AG04450 (cell line): ENCODE measurements around the gene RBL1. TPM values are rescaled to one million over a fixed set of nuclear protein-coding genes. Genes with fewer than 3 reads are reported as not detected.
A peak's percentile ranks its signal among the peaks of the same experiment; 100 is the strongest.

Source experiments
- CTCF ChIA-PET: fragments of 300-600, 350-600 bp; formaldehyde crosslinking; extraction: SDS; loops from one replicate; lab custom pipeline; 2022; ENCODE audit warnings: antibody characterized with exemption, inconsistent platforms; lab: Charles Lee
- POLR2A ChIA-PET: fragments of 350-600 bp; formaldehyde crosslinking; extraction: SDS; loops from one replicate; lab custom pipeline; 2021; ENCODE audit warnings: antibody characterized with exemption, inconsistent platforms; lab: Yijun Ruan, JAX
- DNase-seq: peaks from one replicate; pipeline ENCODE4 v3.0.0-alpha.2; 2011; ENCODE audit warnings: low read depth, low spot score
- H3K27ac ChIP-seq: one replicate; pipeline ENCODE4 v1.5.1; 2012; ENCODE audit warnings: low read depth, low read length, control low read depth
- H3K27me3 ChIP-seq: one replicate; pipeline ENCODE4 v1.6.0; 2012; ENCODE audit warnings: low read length; ENCODE audit not compliant: control insufficient read depth, insufficient read depth
- H3K4me3 ChIP-seq: 2 replicates; pipeline ENCODE4 v1.5.1; 2011; ENCODE audit warnings: mild to moderate bottlenecking, low read depth, low read length, control low read depth
- H3K9me3 ChIP-seq: 2 replicates; pipeline ENCODE4 v1.5.1; 2012; ENCODE audit warnings: low read length; ENCODE audit not compliant: control insufficient read depth, insufficient read depth
- CTCF ChIP-seq: IDR thresholded peaks from 2 replicates; pipeline ENCODE4 v1.5.1; 2011; ENCODE audit warnings: low read depth, low read length, control low read depth, inconsistent platforms
- polyA minus RNA-seq: library from RNA; depleted of rRNA, polyadenylated mRNA; stranded (reverse); fragments of >200 nt; gene quantifications from 2 replicates; pipeline ENCODE4 v1.2.3, GENCODE V29; 2011; rRNA and poly(A)+ RNA removed
- polyA plus RNA-seq: library from polyadenylated mRNA; depleted of rRNA; stranded (reverse); fragments of >200 nt; gene quantifications from 2 replicates; pipeline ENCODE4 v1.2.3, GENCODE V29; 2011; rRNA removed

RBL1 gene
- 2.8 and 4.2 TPM in 2 replicates for polyA plus RNA-seq
- 2.5 and 6.0 TPM in 2 replicates for polyA minus RNA-seq

- no peaks in the 10 kb centered on the region for H3K9me3 ChIP-seq
- DNase-seq: peak; percentile 50
- peak within 1 kb of the TSS; percentile 31 for H3K27ac ChIP-seq
- ChIA-PET CTCF (interaction anchor here (0.5 to 1.7 kb wide), 10 partner anchors 15 to 897 kb away, joined by 3 to 6 read pairs (median 4); no protein-coding TSS in a partner anchor), POLR2A (interaction anchor here (0.6 to 1.6 kb wide), 2 partner anchors 82 to 96 kb away, joined by 3 to 9 read pairs; partner anchors contain the start of genes MROH8 and RPN2)
- H3K4me3 ChIP-seq: peak within 1 kb of the TSS; percentile 79
- no peaks in the 10 kb centered on the region for H3K27me3 ChIP-seq
- TF ChIP-seq CTCF: peak; percentile 49
Measured at GRCh38 chr20:37095599-37096414, at the start of gene RBL1. Gene RBL1 (minus strand): TSS chr20:37095997. CDS start chr20:37095928, 69 bp downstream.

- TF ChIP-seq CTCF: no peak
- DNase-seq: no peak
- Histone ChIP-seq H3K9me3 (no peaks in the 10 kb centered on the region), H3K4me3 (no peak overlapping the region), H3K27ac (no peak overlapping the region), H3K27me3 (no peaks in the 10 kb centered on the region)
- CTCF ChIA-PET: no interaction called here
- POLR2A ChIA-PET: no interaction called here
Measured at GRCh38 chr20:37144856-37145404, 49.1 kb upstream of the RBL1 start.

- TF ChIP-seq CTCF: no peak
- CTCF ChIA-PET: no interaction called here
- H3K27ac ChIP-seq: no peak overlapping the region
- H3K9me3 ChIP-seq: no peaks in the 10 kb centered on the region
- no peak overlapping the region for H3K4me3 ChIP-seq
- no peaks in the 10 kb centered on the region for H3K27me3 ChIP-seq
- DNase-seq: no peak
- POLR2A ChIA-PET: interaction anchor here (0.6 kb wide), 1 partner anchor 28 kb away, joined by 3 read pairs; no protein-coding TSS in a partner anchor
Measured at GRCh38 chr20:37142708-37143107, 46.9 kb upstream of the RBL1 start.

- CTCF ChIA-PET: no interaction called here
- no peak for TF ChIP-seq CTCF
- Histone ChIP-seq H3K27me3 (peaks cover 8% of the 10 kb centered on the region), H3K4me3 (no peak overlapping the region), H3K9me3 (no peaks in the 10 kb centered on the region), H3K27ac (no peak overlapping the region)
- POLR2A ChIA-PET: no interaction called here
- no peak for DNase-seq
Measured at GRCh38 chr20:37137547-37137946, 41.8 kb upstream of the RBL1 start.

GRCh38 chr20:37133952-37134351, 38.2 kb upstream of the RBL1 start:
- DNase-seq: no peak
- ChIA-PET CTCF (no interaction called here), POLR2A (no interaction called here)
- Histone ChIP-seq H3K27me3 (peaks cover 17% of the 10 kb centered on the region), H3K9me3 (no peaks in the 10 kb centered on the region), H3K27ac (no peak overlapping the region), H3K4me3 (no peak overlapping the region)
- no peak for TF ChIP-seq CTCF
